Measurements from ENCODE around the gene MX1.

GRCh38 chr21:41497788-41498187 is 71.7 kb downstream of the MX1 start:
- TF ChIP-seq POLR2A (IDR thresholded peaks at IDR 0.05; ENCODE audit: low read length) (no peak), GATA1 (IDR thresholded peaks at IDR 0.05; ENCODE audit: low read depth, low read length) (no peak)

Data from erythroblast (primary cell).